GM19438 (cell line): ENCODE results near the gene ZNF729.
"Not testable (repeated sequence)": the region's sequence is repeated elsewhere in the genome, so short reads cannot be mapped to it uniquely, and the experiment has no call there.

Source experiments
- ATAC-seq: cut with Tn5 transposase; IDR thresholded peaks from one replicate; pipeline ENCODE4 v1.9.1; 2021; ENCODE audit warnings: low read depth; ENCODE audit not compliant: unreplicated experiment

ZNF729 gene

GRCh38 chr19:22286151-22286810 lies at the start of gene ZNF729:
Gene ZNF729 (plus strand): TSS chr19:22286441. CDS start chr19:22286526, 85 bp downstream.
- no peak for ATAC-seq

- ATAC-seq = no peak
Observed at GRCh38 chr19:22256856-22257255, 29.4 kb upstream of the ZNF729 start.

GRCh38 chr19:22257381-22257780 lies 28.9 kb upstream of the ZNF729 start:
- ATAC-seq = no peak

GRCh38 chr19:22257916-22258315 lies 28.3 kb upstream of the ZNF729 start:
- no peak for ATAC-seq

- no peak for ATAC-seq
Observed at GRCh38 chr19:22260499-22260898, 25.7 kb upstream of the ZNF729 start.

- no peak for ATAC-seq
Observed at GRCh38 chr19:22261596-22261995, 24.6 kb upstream of the ZNF729 start.

- no peak for ATAC-seq
Observed at GRCh38 chr19:22263121-22263520, 23.1 kb upstream of the ZNF729 start.

GRCh38 chr19:22321554-22321953 lies 35.3 kb downstream of the ZNF729 start:
- not testable (repeated sequence) for ATAC-seq

GRCh38 chr19:22326219-22326618 lies 40.0 kb downstream of the ZNF729 start:
- ATAC-seq = no peak

- no peak for ATAC-seq
Observed at GRCh38 chr19:22327321-22327720, 41.1 kb downstream of the ZNF729 start.

GRCh38 chr19:22331521-22331920 lies 45.3 kb downstream of the ZNF729 start:
- ATAC-seq = no peak

- ATAC-seq = no peak
Observed at GRCh38 chr19:22332924-22333323, 46.7 kb downstream of the ZNF729 start.

- ATAC-seq = no peak
Observed at GRCh38 chr19:22335716-22336115, 49.5 kb downstream of the ZNF729 start.

- ATAC-seq = no peak
Observed at GRCh38 chr19:22354665-22355064, 68.4 kb downstream of the ZNF729 start.
